ELR (cell line): Measurements from ENCODE around the gene NUDT17.
"Not testable (repeated sequence)": the region's sequence is repeated elsewhere in the genome, so short reads cannot be mapped to it uniquely, and the experiment has no call there.

Experiments used
- DNase-seq: peaks from one replicate; pipeline ENCODE4 v3.0.0-alpha.2; 2015; ENCODE audit warnings: low read depth

NUDT17 gene

GRCh38 chr1:145845514-145846161 lies at the start of gene NUDT17:
Gene NUDT17, plus strand, starts transcription at chr1:145845630. Its CDS starts 11 bp downstream, at chr1:145845641.
- peak; percentile 86 for DNase-seq

GRCh38 chr1:145796753-145797152 lies 48.7 kb upstream of the NUDT17 start:
- DNase-seq: no peak

- no peak for DNase-seq
These were observed 45.6 kb upstream of the NUDT17 start for GRCh38 chr1:145799806-145800205.

- DNase-seq: no peak
These were observed 41.0 kb upstream of the NUDT17 start for GRCh38 chr1:145804235-145805045.

GRCh38 chr1:145805057-145805456 lies 40.4 kb upstream of the NUDT17 start:
- DNase-seq: no peak

GRCh38 chr1:145806408-145806807 lies 39.0 kb upstream of the NUDT17 start:
- DNase-seq: no peak

- no peak for DNase-seq
These were observed 38.6 kb upstream of the NUDT17 start for GRCh38 chr1:145806844-145807243.

- not testable (repeated sequence) for DNase-seq
These were observed 32.2 kb upstream of the NUDT17 start for GRCh38 chr1:145812977-145813810.

GRCh38 chr1:145818095-145818494 lies 27.3 kb upstream of the NUDT17 start:
- DNase-seq: peak; percentile 66

- DNase-seq: not testable (repeated sequence)
These were observed 22.6 kb upstream of the NUDT17 start for GRCh38 chr1:145822779-145823331.

- peak; percentile 93 for DNase-seq
These were observed 21.6 kb upstream of the NUDT17 start, which contains the start of the genes POLR3C and RNF115 for GRCh38 chr1:145823565-145824498. Gene POLR3C, plus strand, starts transcription at chr1:145824200. Its CDS starts 1,577 bp downstream, at chr1:145825777. Gene RNF115, minus strand, starts transcription at chr1:145824095. Its CDS starts 222 bp downstream, at chr1:145823873.

- DNase-seq: peak; percentile 14
These were observed 21.0 kb upstream of the NUDT17 start for GRCh38 chr1:145824499-145824842.

- peak; percentile 37 for DNase-seq
These were observed 19.4 kb upstream of the NUDT17 start for GRCh38 chr1:145826030-145826429.

- no peak for DNase-seq
These were observed 17.5 kb upstream of the NUDT17 start for GRCh38 chr1:145827966-145828365.

- DNase-seq: no peak
These were observed 16.9 kb upstream of the NUDT17 start for GRCh38 chr1:145828367-145829026.

- not testable (repeated sequence) for DNase-seq
These were observed 14.6 kb upstream of the NUDT17 start for GRCh38 chr1:145830810-145831209.

GRCh38 chr1:145837656-145838055 lies 7.8 kb upstream of the NUDT17 start:
- DNase-seq: peak; percentile 30

GRCh38 chr1:145843031-145843430 lies 2.4 kb upstream of the NUDT17 start:
- DNase-seq: no peak

- no peak for DNase-seq
These were observed 301 bp upstream of the NUDT17 start for GRCh38 chr1:145845144-145845513.

- peak; percentile 60 for DNase-seq
These were observed 777 bp downstream of the NUDT17 start for GRCh38 chr1:145846201-145846612.
